H7 (cell line): ENCODE measurements around the gene BAZ2B. TPM values are rescaled to one million over a fixed set of nuclear protein-coding genes. Genes with fewer than 3 reads are reported as not detected.

Experiments
- DNase-seq: peaks from one replicate; pipeline ENCODE4 v3.0.0; 2012
- H3K27me3 ChIP-seq: 2 replicates; pipeline ENCODE4 v1.6.0; 2011; ENCODE audit warnings: mild to moderate bottlenecking, low read length; ENCODE audit not compliant: control insufficient read depth, insufficient read depth
- H3K36me3 ChIP-seq: replicated peaks from 2 replicates; pipeline ENCODE4 v1.5.1; 2011; ENCODE audit warnings: low read length; ENCODE audit not compliant: control insufficient read depth, insufficient read depth
- H3K4me3 ChIP-seq: 2 replicates; pipeline ENCODE4 v1.5.1; 2011; ENCODE audit warnings: low read depth, mild to moderate bottlenecking, control low read depth, low read length, moderate library complexity; ENCODE audit not compliant: insufficient read depth
- total RNA-seq: library from RNA; depleted of rRNA; stranded (reverse); fragments of >200 nt; shearing (Covaris generic); gene quantifications from 2 replicates; pipeline ENCODE4 v1.2.3, GENCODE V29; 2014

BAZ2B gene
- total RNA-seq, 1 experiment from 2014 or later, result 16.3 TPM

GRCh38 chr2:159608723-159609308 is 7.5 kb downstream of the BAZ2B start:
- H3K4me3 ChIP-seq, result no peak overlapping the region
- no peak for DNase-seq
- H3K36me3 ChIP-seq, result no peaks in the 10 kb centered on the region
- H3K27me3 ChIP-seq, result no peaks in the 10 kb centered on the region

DNA sequence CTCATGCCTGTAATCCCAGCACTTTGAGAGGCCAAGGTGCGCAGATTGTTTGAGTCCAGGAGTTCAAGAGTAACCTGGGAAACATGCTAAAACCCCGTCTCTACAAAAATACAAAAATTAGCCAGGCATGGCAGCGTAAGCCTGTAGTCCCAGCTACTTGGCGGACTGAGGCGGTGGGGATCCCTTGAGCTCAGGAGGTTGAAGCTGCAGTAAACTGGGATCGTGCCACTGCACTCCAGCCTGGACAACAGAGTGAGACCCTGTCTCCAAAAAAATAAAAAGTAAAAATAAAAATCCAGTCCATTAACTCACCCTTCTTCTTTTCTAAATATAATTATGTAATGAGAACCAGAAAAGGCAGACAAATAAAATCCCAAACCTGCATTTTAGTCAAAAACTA is 8.2 kb downstream of the BAZ2B start:
- Histone ChIP-seq H3K27me3 (no peaks in the 10 kb centered on the region), H3K36me3 (no peaks in the 10 kb centered on the region), H3K4me3 (no peak overlapping the region)
- DNase-seq, result no peak

- no peaks in the 10 kb centered on the region for H3K36me3 ChIP-seq
- no peak overlapping the region for H3K4me3 ChIP-seq
- no peak for DNase-seq
- no peaks in the 10 kb centered on the region for H3K27me3 ChIP-seq
Measured at GRCh38 chr2:159606287-159606686, 10.1 kb downstream of the BAZ2B start.

GRCh38 chr2:159605441-159606178 is 10.7 kb downstream of the BAZ2B start:
- H3K36me3 ChIP-seq, result no peaks in the 10 kb centered on the region
- H3K27me3 ChIP-seq, result no peaks in the 10 kb centered on the region
- H3K4me3 ChIP-seq, result no peak overlapping the region
- DNase-seq, result no peak

DNA sequence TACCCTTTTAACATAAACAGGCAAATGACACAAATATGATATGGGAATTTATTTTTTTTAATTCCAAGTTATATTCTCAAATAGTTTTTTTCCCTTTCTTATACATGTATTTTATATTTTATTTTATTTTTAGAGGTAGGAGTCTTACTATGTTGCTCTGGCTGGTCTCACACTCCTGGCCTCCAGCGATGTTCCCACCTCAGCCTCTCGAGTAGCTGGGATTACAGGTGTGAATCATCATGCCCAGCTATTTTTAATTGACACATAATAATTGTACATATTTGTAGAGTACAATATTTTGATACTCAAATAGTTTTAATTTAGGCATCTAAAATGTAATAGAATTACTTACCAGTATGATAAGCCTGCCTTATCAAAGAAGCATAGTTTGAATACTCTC is 12.2 kb downstream of the BAZ2B start:
- H3K27me3 ChIP-seq, result no peaks in the 10 kb centered on the region

DNA sequence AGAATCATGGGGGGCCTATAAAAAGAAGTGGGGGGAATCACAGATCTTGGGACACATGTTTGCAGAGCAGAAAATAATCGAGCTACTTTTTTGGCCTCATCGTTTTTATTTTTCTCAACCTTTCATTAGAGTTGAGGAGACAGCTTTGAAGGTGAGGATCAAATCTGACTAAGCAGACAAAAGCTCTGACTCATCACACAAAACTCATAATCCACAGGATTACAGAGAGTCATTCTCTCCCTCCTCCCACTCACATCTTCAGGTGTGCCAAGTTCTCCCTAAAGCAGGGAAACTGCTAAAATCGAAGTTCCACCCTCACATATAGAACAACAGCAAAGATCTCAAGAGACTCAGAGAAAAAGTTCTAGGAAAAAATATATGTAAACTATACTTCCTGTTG is 15.6 kb downstream of the BAZ2B start:
- H3K36me3 ChIP-seq, result no peaks in the 10 kb centered on the region
- no peak for DNase-seq
- no peaks in the 10 kb centered on the region for H3K27me3 ChIP-seq
- H3K4me3 ChIP-seq, result no peak overlapping the region

More for the DNA sequence above, 12.2 kb downstream of the BAZ2B start:
- H3K4me3 ChIP-seq, result no peak overlapping the region
- DNase-seq, result no peak
- H3K36me3 ChIP-seq, result no peaks in the 10 kb centered on the region

- Histone ChIP-seq H3K27me3 (no peaks in the 10 kb centered on the region), H3K4me3 (no peak overlapping the region), H3K36me3 (no peaks in the 10 kb centered on the region)
- no peak for DNase-seq
Measured at GRCh38 chr2:159595410-159596046, 20.8 kb downstream of the BAZ2B start.

GRCh38 chr2:159592441-159592840 is 23.9 kb downstream of the BAZ2B start:
- Histone ChIP-seq H3K27me3 (no peaks in the 10 kb centered on the region), H3K4me3 (no peak overlapping the region), H3K36me3 (no peaks in the 10 kb centered on the region)
- peak; percentile 14 for DNase-seq

GRCh38 chr2:159591221-159591620 is 25.1 kb downstream of the BAZ2B start:
- Histone ChIP-seq H3K27me3 (no peaks in the 10 kb centered on the region), H3K4me3 (no peak overlapping the region), H3K36me3 (no peaks in the 10 kb centered on the region)
- DNase-seq, result no peak

GRCh38 chr2:159589286-159589685 is 27.1 kb downstream of the BAZ2B start:
- Histone ChIP-seq H3K27me3 (no peaks in the 10 kb centered on the region), H3K4me3 (no peak overlapping the region), H3K36me3 (no peaks in the 10 kb centered on the region)
- DNase-seq, result no peak

- no peak for DNase-seq
- no peaks in the 10 kb centered on the region for H3K27me3 ChIP-seq
- H3K4me3 ChIP-seq, result no peak overlapping the region
- H3K36me3 ChIP-seq, result no peaks in the 10 kb centered on the region
Measured at GRCh38 chr2:159586034-159586433, 30.3 kb downstream of the BAZ2B start.

DNA sequence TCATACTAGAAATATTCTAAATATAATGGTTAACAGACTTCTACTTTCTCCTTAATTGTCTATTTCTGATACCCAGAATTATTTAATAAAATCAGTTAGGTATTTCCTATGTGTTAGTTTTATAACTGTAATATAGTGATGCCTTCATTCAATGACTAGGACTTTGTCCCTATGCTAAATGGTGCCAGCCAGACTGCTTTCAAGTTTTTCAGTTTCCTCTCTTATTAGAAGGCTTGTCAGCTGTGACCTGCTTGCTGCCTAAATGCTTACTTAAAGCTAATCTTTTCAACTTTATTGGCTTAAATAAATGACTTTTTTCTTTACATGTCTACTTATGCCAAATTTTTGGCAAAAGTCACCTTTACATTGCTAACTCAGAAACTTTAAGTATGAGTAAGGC is 30.7 kb downstream of the BAZ2B start:
- H3K4me3 ChIP-seq, result no peak overlapping the region
- no peak for DNase-seq
- H3K36me3 ChIP-seq, result no peaks in the 10 kb centered on the region
- no peaks in the 10 kb centered on the region for H3K27me3 ChIP-seq

DNA sequence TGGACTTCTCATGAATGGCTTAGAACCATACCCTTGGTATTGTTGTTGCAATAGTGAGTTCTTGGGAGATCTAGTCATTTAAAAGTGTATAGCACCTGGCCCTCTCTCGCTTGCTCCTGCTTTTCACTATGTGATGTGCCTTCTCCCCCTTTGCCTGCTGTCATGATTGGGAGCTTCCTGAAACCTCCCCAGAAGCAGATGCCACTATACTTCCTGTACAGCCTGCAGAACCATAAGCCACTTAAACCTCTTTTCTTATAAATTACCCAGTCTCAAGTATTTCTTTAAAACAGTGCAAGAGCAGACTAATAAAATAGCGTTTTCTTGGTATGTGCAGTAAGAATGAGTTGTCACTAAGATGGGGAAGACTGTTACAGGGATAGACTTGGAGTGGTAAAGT is 31.6 kb downstream of the BAZ2B start:
- no peak for DNase-seq
- Histone ChIP-seq H3K27me3 (no peaks in the 10 kb centered on the region), H3K4me3 (no peak overlapping the region), H3K36me3 (no peaks in the 10 kb centered on the region)

GRCh38 chr2:159573846-159574606 is 42.3 kb downstream of the BAZ2B start:
- no peaks in the 10 kb centered on the region for H3K27me3 ChIP-seq
- no peak for DNase-seq
- no peaks in the 10 kb centered on the region for H3K36me3 ChIP-seq
- H3K4me3 ChIP-seq, result no peak overlapping the region

DNA sequence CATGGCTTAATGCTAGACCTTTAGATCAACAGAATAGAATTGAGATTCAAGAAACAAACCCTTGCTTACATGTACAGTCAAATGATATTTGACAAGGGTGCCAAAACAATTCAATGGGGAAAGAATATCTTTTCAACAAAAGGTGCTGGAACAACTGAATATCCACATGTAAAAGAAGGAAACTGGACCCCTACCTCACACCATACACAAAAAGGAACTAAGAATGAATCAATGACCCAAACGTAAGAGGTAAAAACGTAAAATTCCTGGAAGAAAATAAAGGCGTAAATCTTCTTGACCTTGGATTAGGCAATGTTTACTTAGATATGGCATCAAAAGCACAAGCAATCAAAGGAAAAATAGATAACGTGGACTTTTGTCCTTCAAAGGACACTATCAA is 43.1 kb downstream of the BAZ2B start:
- Histone ChIP-seq H3K4me3 (no peak overlapping the region), H3K27me3 (no peaks in the 10 kb centered on the region)

More for the DNA sequence above, 43.1 kb downstream of the BAZ2B start:
- no peak for DNase-seq
- H3K36me3 ChIP-seq, result no peaks in the 10 kb centered on the region
